Ascending aorta (tissue), 2 donors: Measurements from ENCODE around the gene LPXN. TPM values are rescaled to one million over a fixed set of nuclear protein-coding genes. Genes with fewer than 3 reads are reported as not detected.

ENCODE experiments used
- DNase-seq, 2 donors: peaks; one replicate each; pipeline ENCODE4 v3.0.0-alpha.2; 2019; ENCODE audit warnings: low spot score in 2 of 2
- H3K27ac ChIP-seq, 2 donors: fragments of 200-600 bp; sonication (generic); one replicate each; pipeline ENCODE4 v1.5.1; 2016 to 2017; ENCODE audit warnings: mild to moderate bottlenecking in 1 of 2
- H3K27me3 ChIP-seq: fragments of 200-600 bp; sonication (generic); one replicate; pipeline ENCODE4 v1.5.1; 2017
- H3K36me3 ChIP-seq, 2 donors: fragments of 200-600 bp; sonication (generic); one replicate each; pipeline ENCODE4 v1.5.1; 2016
- H3K4me1 ChIP-seq, 2 donors: fragments of 200-600 bp; sonication (generic); one replicate each; pipeline ENCODE4 v1.5.1; 2016 to 2017; ENCODE audit warnings: mild to moderate bottlenecking in 1 of 2
- H3K4me3 ChIP-seq, 2 donors: fragments of 200-600 bp; sonication (generic); one replicate each; pipeline ENCODE4 v1.5.1; 2016 to 2017; ENCODE audit warnings: mild to moderate bottlenecking in 1 of 2
- H3K9me3 ChIP-seq, 2 donors: fragments of 200-600 bp; sonication (generic); one replicate each; pipeline ENCODE4 v1.5.1; 2016
- CTCF ChIP-seq, 3 experiments: fragments of 200-600 bp in 2 of 3; fragments of 450-650 bp in 1 of 3; sonication (generic) in 2 of 3; IDR thresholded peaks; one replicate each; pipeline ENCODE4 v1.5.1; 2016 to 2019; ENCODE audit warnings: antibody characterized with exemption in 3 of 3, mild to moderate bottlenecking in 1 of 3, moderate library complexity in 1 of 3
- intact Hi-C: fragments of 100-400 bp; cut with DNase I; formaldehyde crosslinking; loops from one replicate; pipeline ENCODE4 v1.15.1; 2023
- total RNA-seq: library from RNA; depleted of rRNA; stranded (reverse); fragments of >200 nt; gene quantifications from one replicate; pipeline ENCODE4 v1.1.0, GENCODE V29; 2016

LPXN gene
- 2.1 TPM for total RNA-seq

DNA sequence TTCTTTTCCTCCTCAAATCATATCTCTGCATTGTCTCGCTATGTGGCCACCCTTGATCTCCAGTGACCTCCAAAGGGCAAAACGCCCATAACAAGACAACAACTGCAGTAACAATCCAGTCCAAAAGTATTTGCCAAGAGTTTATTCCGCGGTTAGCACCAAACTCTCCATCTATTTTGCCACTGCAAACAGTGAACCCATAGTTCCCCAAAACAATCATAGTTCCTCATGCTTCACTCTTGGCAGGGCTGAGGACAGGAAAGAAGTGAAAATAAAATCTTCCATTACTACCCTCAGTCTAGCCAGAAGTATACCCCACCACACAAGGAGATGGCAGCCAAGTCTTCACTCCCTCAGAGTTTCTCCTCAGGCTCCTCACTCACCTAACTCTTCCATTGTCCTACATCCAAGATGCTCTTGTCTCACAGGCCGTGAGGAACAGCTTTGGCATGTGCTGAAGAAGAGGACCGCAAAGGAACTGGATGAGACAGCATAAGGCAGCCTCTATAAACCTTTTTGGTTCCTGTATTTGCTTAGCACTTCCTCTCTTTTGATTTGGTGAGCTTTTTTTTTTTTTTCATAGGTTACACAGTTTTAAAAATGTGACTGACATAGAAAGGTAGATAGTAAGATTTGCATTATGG is at the start of gene LPXN:
Gene LPXN (minus strand): TSS at position 480 of the 644 bp plus-strand sequence. CDS start 84 bp downstream, at position 396.
- H3K4me1 ChIP-seq = peaks cover 7 to 44% of the 10 kb centered on the region in 2 donors
- intact Hi-C loops = loop anchor here (5.0 to 10.0 kb wide), 7 partner anchors 567 to 1501 kb away; partner anchors contain the start of genes CTNND1, FAM111A, OSBP and SELENOH
- TF ChIP-seq CTCF (IDR thresholded peaks at IDR 0.05) = no peak

DNA sequence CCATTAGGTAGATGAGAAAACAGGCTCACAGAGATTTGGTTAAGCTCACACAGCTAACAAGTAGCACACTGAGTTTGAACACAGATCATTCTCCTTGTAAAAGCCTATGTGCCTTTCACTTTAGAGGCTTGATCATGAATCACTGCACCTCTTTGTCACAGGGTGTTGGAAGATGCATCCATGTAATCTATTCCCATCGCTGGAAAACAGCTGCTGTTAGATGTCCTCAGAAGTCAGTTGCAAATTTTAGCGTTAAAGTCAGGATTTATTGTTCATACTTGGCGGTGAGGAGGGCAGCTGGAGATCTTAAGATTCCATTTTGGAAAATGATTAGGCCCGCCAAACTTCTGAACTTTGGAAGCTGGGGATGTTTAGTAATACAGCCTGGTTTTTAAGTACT is 49.4 kb upstream of the LPXN start:
- Histone ChIP-seq H3K9me3 (no peaks in the 10 kb centered on the region), H3K4me1 (peaks cover 4 to 13% of the 10 kb centered on the region in 2 donors), H3K4me3 (no peak overlapping the region), H3K27ac (no peak overlapping the region), H3K36me3 (peaks cover 28 to 36% of the 10 kb centered on the region in 2 donors), H3K27me3 (no peaks in the 10 kb centered on the region)
- no peak for TF ChIP-seq CTCF (IDR thresholded peaks at IDR 0.05)
- no peak for DNase-seq
- intact Hi-C loops = no loop called here

More for the DNA sequence above, at the start of gene LPXN:
- Histone ChIP-seq H3K27ac (peak within 1 kb of the TSS; percentile 98 to 99), H3K9me3 (no peaks in the 10 kb centered on the region), H3K36me3 (no peaks in the 10 kb centered on the region), H3K27me3 (no peaks in the 10 kb centered on the region), H3K4me3 (peak within 1 kb of the TSS in 1 of 2 donors; percentile 97)
- DNase-seq = no peak

DNA sequence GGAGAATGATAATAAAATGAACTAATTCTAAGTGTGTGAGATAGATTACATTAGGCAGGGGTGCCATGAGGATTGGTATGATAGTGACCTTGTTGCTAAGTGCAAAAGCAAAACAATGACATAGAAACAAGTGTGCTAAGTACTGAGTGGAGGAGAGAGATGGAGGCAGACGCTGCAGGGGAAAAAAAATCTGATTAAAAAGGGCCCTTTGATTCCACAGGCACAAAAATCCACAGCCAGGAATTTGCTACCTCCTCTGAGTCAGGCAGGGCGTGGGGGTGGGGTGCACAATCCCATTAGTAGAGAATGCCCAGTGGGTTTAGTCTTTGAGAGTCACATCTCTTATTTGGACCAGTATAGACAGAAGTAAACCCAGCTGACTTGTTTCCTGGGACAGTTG is 46.7 kb upstream of the LPXN start, which contains the start of gene CNTF:
Gene CNTF (plus strand): TSS at position 322 of the 400 bp plus-strand sequence. CDS start 88 bp downstream, outside the sequence.
- H3K36me3 ChIP-seq = peaks cover 48 to 64% of the 10 kb centered on the region in 2 donors
- no peak for DNase-seq
- H3K4me3 ChIP-seq = no peak within 1 kb of the TSS
- intact Hi-C loops = no loop called here
- H3K9me3 ChIP-seq = no peaks in the 10 kb centered on the region
- TF ChIP-seq CTCF (IDR thresholded peaks at IDR 0.05) = no peak
- H3K27me3 ChIP-seq = no peaks in the 10 kb centered on the region
- H3K27ac ChIP-seq = no peak within 1 kb of the TSS
- H3K4me1 ChIP-seq = peaks cover 0 to 9% of the 10 kb centered on the region in 2 donors

- Histone ChIP-seq H3K9me3 (no peaks in the 10 kb centered on the region), H3K36me3 (peaks cover 54 to 70% of the 10 kb centered on the region in 2 donors), H3K4me1 (peaks cover 0 to 3% of the 10 kb centered on the region in 2 donors), H3K4me3 (no peak overlapping the region), H3K27ac (no peak overlapping the region), H3K27me3 (no peaks in the 10 kb centered on the region)
- no peak for TF ChIP-seq CTCF (IDR thresholded peaks at IDR 0.05)
- no peak for DNase-seq
- intact Hi-C loops = no loop called here
These were observed 46.1 kb upstream of the LPXN start for GRCh38 chr11:58621586-58622262.

GRCh38 chr11:58617976-58618557 is 42.4 kb upstream of the LPXN start:
- H3K27me3 ChIP-seq = no peaks in the 10 kb centered on the region
- H3K4me3 ChIP-seq = no peak overlapping the region
- no peak for TF ChIP-seq CTCF (IDR thresholded peaks at IDR 0.05)
- no peaks in the 10 kb centered on the region for H3K4me1 ChIP-seq
- peaks cover 65 to 83% of the 10 kb centered on the region in 2 donors for H3K36me3 ChIP-seq
- no peak for DNase-seq
- no peaks in the 10 kb centered on the region for H3K9me3 ChIP-seq
- no peak overlapping the region for H3K27ac ChIP-seq
- intact Hi-C loops = no loop called here
